Measurements from ENCODE around the gene SERPINB3.
"Not testable (repeated sequence)": the region's sequence is repeated elsewhere in the genome, so short reads cannot be mapped to it uniquely, and the experiment has no call there.

Gene SERPINB3

GRCh38 chr18:63661750-63662149 is at the start of gene SERPINB3:
SERPINB3 (minus strand) TSS chr18:63661893; CDS start chr18:63661216, 677 bp downstream.
- DNase-seq (ENCODE audit: low read depth in 2 of 2): not testable (repeated sequence)

GRCh38 chr18:63708650-63709049 is 47.0 kb upstream of the SERPINB3 start:
- DNase-seq (ENCODE audit: low read depth in 2 of 2): no peak

- no peak for DNase-seq (ENCODE audit: low read depth in 2 of 2)
These were observed 46.1 kb upstream of the SERPINB3 start for GRCh38 chr18:63707816-63708215.

GRCh38 chr18:63705401-63705800 is 43.7 kb upstream of the SERPINB3 start:
- no peak for DNase-seq (ENCODE audit: low read depth in 2 of 2)

GRCh38 chr18:63702660-63703059 is 41.0 kb upstream of the SERPINB3 start, which contains the start of gene SERPINB11:
SERPINB11 (plus strand) TSS chr18:63702960; CDS start chr18:63710194, 7,234 bp downstream.
- no peak for DNase-seq (ENCODE audit: low read depth in 2 of 2)

- no peak for DNase-seq (ENCODE audit: low read depth in 2 of 2)
These were observed 40.3 kb upstream of the SERPINB3 start for GRCh38 chr18:63701952-63702351.

GRCh38 chr18:63700501-63700900 is 38.8 kb upstream of the SERPINB3 start:
- DNase-seq (ENCODE audit: low read depth in 2 of 2): no peak

- no peak for DNase-seq (ENCODE audit: low read depth in 2 of 2)
These were observed 35.5 kb upstream of the SERPINB3 start for GRCh38 chr18:63697097-63697660.

GRCh38 chr18:63689064-63689463 is 27.4 kb upstream of the SERPINB3 start:
- DNase-seq (ENCODE audit: low read depth in 2 of 2): no peak

- DNase-seq (ENCODE audit: low read depth in 2 of 2): no peak
These were observed 25.2 kb upstream of the SERPINB3 start for GRCh38 chr18:63686871-63687270.

- DNase-seq (ENCODE audit: low read depth in 2 of 2): no peak
These were observed 23.0 kb upstream of the SERPINB3 start for GRCh38 chr18:63684718-63685117.

- no peak for DNase-seq (ENCODE audit: low read depth in 2 of 2)
These were observed 22.2 kb upstream of the SERPINB3 start for GRCh38 chr18:63683890-63684289.

- DNase-seq (ENCODE audit: low read depth in 2 of 2): no peak
These were observed 21.5 kb upstream of the SERPINB3 start for GRCh38 chr18:63683152-63683551.

- no peak for DNase-seq (ENCODE audit: low read depth in 2 of 2)
These were observed 20.0 kb upstream of the SERPINB3 start for GRCh38 chr18:63681449-63682340.

- DNase-seq (ENCODE audit: low read depth in 2 of 2): no peak
These were observed 18.3 kb upstream of the SERPINB3 start for GRCh38 chr18:63679820-63680606.

GRCh38 chr18:63677500-63678225 is 16.0 kb upstream of the SERPINB3 start:
- DNase-seq (ENCODE audit: low read depth in 2 of 2): no peak

- DNase-seq (ENCODE audit: low read depth in 2 of 2): no peak
These were observed 15.0 kb upstream of the SERPINB3 start for GRCh38 chr18:63676526-63677323.

- no peak for DNase-seq (ENCODE audit: low read depth in 2 of 2)
These were observed 2.9 kb upstream of the SERPINB3 start for GRCh38 chr18:63664571-63664970.

GRCh38 chr18:63658920-63659319 is 2.8 kb downstream of the SERPINB3 start:
- DNase-seq (ENCODE audit: low read depth in 2 of 2): not testable (repeated sequence)

- not testable (repeated sequence) for DNase-seq (ENCODE audit: low read depth in 2 of 2)
These were observed 11.4 kb downstream of the SERPINB3 start for GRCh38 chr18:63650271-63650670.

GRCh38 chr18:63648241-63648640 is 13.5 kb downstream of the SERPINB3 start:
- no peak for DNase-seq (ENCODE audit: low read depth in 2 of 2)

All from stimulated activated CD4-positive, alpha-beta T cell treated with anti-CD3 and anti-CD28 coated beads, Interleukin-1b, Interleukin-23, amount 100 ng/mL, for 1 hour (primary cell).